Liver (tissue), 9 donors: ENCODE data around the gene CERS4. TPM values are rescaled to one million over a fixed set of nuclear protein-coding genes. Genes with fewer than 3 reads are reported as not detected.

Source experiments
- DNase-seq: peaks from one replicate; pipeline ENCODE4 v3.0.0-alpha.2; 2017; ENCODE audit warnings: low spot score
- H3K27ac ChIP-seq, 2 donors: one replicate each; pipeline ENCODE4 v1.7.0; 2013; ENCODE audit warnings: inconsistent platforms in 2 of 2, low read length in 2 of 2, control low read depth in 1 of 2, low read depth in 1 of 2, mild to moderate bottlenecking in 1 of 2
- H3K27me3 ChIP-seq, 4 donors: one replicate each; pipeline versions ENCODE4 v1.6.1 to v1.7.0; 2013; ENCODE audit warnings: low read length in 3 of 4, inconsistent platforms in 1 of 4, mild to moderate bottlenecking in 1 of 4, moderate library complexity in 1 of 4; ENCODE audit not compliant: control insufficient read depth in 4 of 4, insufficient read depth in 4 of 4
- H3K36me3 ChIP-seq, 4 donors: one replicate each; pipeline versions ENCODE4 v1.6.1 to v1.7.0; 2013; ENCODE audit warnings: low read length in 3 of 4, mild to moderate bottlenecking in 3 of 4, low read depth in 1 of 4, moderate library complexity in 1 of 4; ENCODE audit not compliant: control insufficient read depth in 4 of 4, insufficient read depth in 3 of 4
- H3K4me1 ChIP-seq, 4 donors: one replicate each; pipeline versions ENCODE4 v1.6.1 to v1.7.0; 2013; ENCODE audit warnings: low read length in 3 of 4, mild to moderate bottlenecking in 3 of 4, moderate library complexity in 1 of 4; ENCODE audit not compliant: control insufficient read depth in 4 of 4, insufficient read depth in 4 of 4
- H3K4me3 ChIP-seq, 3 donors: one replicate each; pipeline versions ENCODE4 v1.6.1 to v1.7.0; 2013; ENCODE audit warnings: low read length in 3 of 3, control low read depth in 1 of 3, low read depth in 1 of 3, mild to moderate bottlenecking in 1 of 3
- H3K9ac ChIP-seq, 2 donors: one replicate each; pipeline ENCODE4 v1.7.0; 2013; ENCODE audit warnings: low read length in 2 of 2, mild to moderate bottlenecking in 2 of 2, moderate library complexity in 2 of 2, control low read depth in 1 of 2, low read depth in 1 of 2
- H3K9me3 ChIP-seq, 4 donors: one replicate each; pipeline versions ENCODE4 v1.6.1 to v1.7.0; 2013; ENCODE audit warnings: low read length in 3 of 4; ENCODE audit not compliant: control insufficient read depth in 4 of 4
- CTCF ChIP-seq: fragments of 150-350 bp; IDR thresholded peaks from 2 replicates; pipeline ENCODE4 v1.5.1; 2017; ENCODE audit warnings: improper control_type of control experiment, low read depth, low read length; ENCODE audit not compliant: missing input control
- EGR1 ChIP-seq, 2 donors: IDR thresholded peaks; 2 replicates each; pipeline ENCODE4 v1.6.1; 2016 to 2018; ENCODE audit warnings: antibody characterized with exemption in 2 of 2, low read depth in 2 of 2
- FOXA1 ChIP-seq: IDR thresholded peaks from 2 replicates; pipeline ENCODE4 v1.6.1; 2016; ENCODE audit warnings: antibody characterized with exemption
- FOXA2 ChIP-seq: IDR thresholded peaks from 2 replicates; pipeline ENCODE4 v1.6.1; 2016; ENCODE audit warnings: antibody characterized with exemption
- GABPA ChIP-seq, 2 donors: IDR thresholded peaks in 1 of 2; conservative IDR thresholded peaks in 1 of 2; 2 replicates each; pipeline ENCODE4 v1.6.1; 2016; ENCODE audit warnings: antibody characterized with exemption in 2 of 2, mild to moderate bottlenecking in 1 of 2, moderate library complexity in 1 of 2
- HNF4A ChIP-seq, 2 donors: conservative IDR thresholded peaks; 2 replicates each; pipeline ENCODE4 v1.6.1; 2016; ENCODE audit warnings: antibody characterized with exemption in 2 of 2, mild to moderate bottlenecking in 2 of 2
- HNF4G ChIP-seq: IDR thresholded peaks from 2 replicates; pipeline ENCODE4 v1.6.1; 2016; ENCODE audit warnings: antibody characterized with exemption
- JUND ChIP-seq, 2 donors: IDR thresholded peaks; 2 replicates each; pipeline ENCODE4 v1.6.1; 2016; ENCODE audit warnings: antibody characterized with exemption in 2 of 2
- NR2F2 ChIP-seq: IDR thresholded peaks from 2 replicates; pipeline ENCODE4 v1.6.1; 2016; ENCODE audit warnings: antibody characterized with exemption
- RAD21 ChIP-seq, 2 donors: IDR thresholded peaks; 2 replicates each; pipeline ENCODE4 v1.6.1; 2016; ENCODE audit warnings: antibody characterized with exemption in 2 of 2, mild to moderate bottlenecking in 2 of 2
- REST ChIP-seq: IDR thresholded peaks from 2 replicates; pipeline ENCODE4 v1.6.1; 2016; ENCODE audit warnings: antibody characterized with exemption, mild to moderate bottlenecking
- RXRA ChIP-seq, 2 donors: IDR thresholded peaks; 2 replicates each; pipeline ENCODE4 v1.6.1; 2017 to 2018; ENCODE audit warnings: antibody characterized with exemption in 2 of 2, mild to moderate bottlenecking in 1 of 2
- SP1 ChIP-seq: IDR thresholded peaks from 2 replicates; pipeline ENCODE4 v1.6.1; 2018; ENCODE audit warnings: antibody characterized with exemption, mild to moderate bottlenecking
- TAF1 ChIP-seq: conservative IDR thresholded peaks from 2 replicates; pipeline ENCODE4 v1.6.1; 2016; ENCODE audit warnings: antibody characterized with exemption, mild to moderate bottlenecking
- YY1 ChIP-seq: IDR thresholded peaks from 2 replicates; pipeline ENCODE4 v1.6.1; 2016; ENCODE audit warnings: antibody characterized with exemption, mild to moderate bottlenecking
- WGBS: extraction: QIAGEN DNeasy Blood & Tissue Kit; methylation state at CpG from one replicate; pipeline ENCODE4 v1.1.7; 2013; 5-methylcytosine and 5-hydroxymethylcytosine counted together
- polyA plus RNA-seq, 2 donors: library from polyadenylated mRNA; stranded (reverse) in 1 of 2; unstranded in 1 of 2; fragments of 200-250 nt in 1 of 2; fragments of >200 nt in 1 of 2; fragmentation: Nextera tagmentation in 1 of 2; extraction: Ambion mirVana in 1 of 2; gene quantifications; one replicate each; pipeline versions ENCODE4 v1.2.1 to v1.2.3, GENCODE V29; 2013 to 2015
- total RNA-seq, 2 donors: library from RNA; depleted of rRNA; stranded (reverse); fragments of >200 nt; gene quantifications; one replicate each; pipeline ENCODE4 v1.2.3, GENCODE V29; 2014
- TF ChIP-seq, protein P1 (sequence below): IDR thresholded peaks from 2 replicates; pipeline ENCODE4 v1.6.1; 2016; ENCODE audit warnings: antibody characterized with exemption
- TF ChIP-seq, protein P2 (sequence below): IDR thresholded peaks from 2 replicates; pipeline ENCODE4 v1.6.1; 2016; ENCODE audit warnings: antibody characterized with exemption
- TF ChIP-seq, protein P3 (sequence below): IDR thresholded peaks from 2 replicates; pipeline ENCODE4 v1.6.1; 2016; ENCODE audit warnings: antibody characterized with exemption
- donor health status: healthy.
- donor health status: healthy.
- donor health status: healthy.
- donor health status: healthy.
- donor health status: healthy.

The CERS4 gene
- total and polyA plus RNA-seq, 4 donors = 42.7 to 65.1 (median 56.4) TPM

DNA sequence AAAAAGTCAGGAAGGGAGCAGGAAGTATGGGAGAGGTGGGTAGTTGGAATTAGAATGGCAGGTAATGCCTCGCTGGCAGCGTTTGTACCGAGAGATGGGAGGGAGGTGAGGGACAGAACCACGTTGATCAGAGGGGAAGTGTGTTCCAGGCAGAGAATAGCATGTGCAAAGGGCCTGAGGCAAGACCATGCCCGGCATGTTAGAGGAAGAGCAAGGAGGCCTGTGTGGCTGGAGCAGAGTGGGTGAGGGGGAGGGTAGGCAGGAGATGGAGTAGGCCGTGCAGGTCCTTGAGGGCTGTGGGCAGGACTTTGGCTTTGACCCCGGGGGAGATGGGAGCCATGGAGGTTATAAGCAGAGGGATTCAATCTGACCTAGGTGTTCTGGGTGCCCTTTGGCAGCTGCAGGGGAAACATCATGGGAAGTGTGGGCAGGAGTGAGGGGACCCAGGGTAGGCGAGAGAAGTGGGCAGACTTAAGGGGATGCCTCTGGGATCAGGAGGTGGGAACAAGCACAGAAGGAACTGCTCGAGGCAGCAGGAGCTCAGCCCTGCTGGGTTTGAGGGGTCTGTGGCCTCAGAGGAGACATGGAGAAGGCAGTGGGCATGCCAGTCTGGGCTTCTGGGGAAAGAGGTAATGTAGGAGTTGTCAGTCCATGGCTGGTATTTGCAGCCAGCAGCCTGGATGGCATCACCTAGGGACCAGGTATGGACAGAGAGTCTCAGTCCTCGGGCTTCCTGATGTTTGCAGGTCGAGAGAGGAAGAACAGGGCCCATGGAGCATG is 50.2 kb downstream of the CERS4 start:
- Histone ChIP-seq H3K4me1 (no peaks in the 10 kb centered on the region), H3K4me3 (no peak overlapping the region), H3K27me3 (no peaks in the 10 kb centered on the region), H3K9me3 (no peaks in the 10 kb centered on the region), H3K9ac (no peak overlapping the region), H3K27ac (no peak overlapping the region), H3K36me3 (peaks cover 3 to 49% (median 18%) of the 10 kb centered on the region in 4 donors)
- TF ChIP-seq SP1 = no peak
- TF ChIP-seq NR2F2 = no peak
- TF ChIP-seq, protein P1, sequence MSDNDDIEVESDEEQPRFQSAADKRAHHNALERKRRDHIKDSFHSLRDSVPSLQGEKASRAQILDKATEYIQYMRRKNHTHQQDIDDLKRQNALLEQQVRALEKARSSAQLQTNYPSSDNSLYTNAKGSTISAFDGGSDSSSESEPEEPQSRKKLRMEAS = no peak
- no peak for TF ChIP-seq RAD21 (IDR thresholded peaks at IDR 0.05)
- TF ChIP-seq CTCF = no peak
- TF ChIP-seq, protein P2, sequence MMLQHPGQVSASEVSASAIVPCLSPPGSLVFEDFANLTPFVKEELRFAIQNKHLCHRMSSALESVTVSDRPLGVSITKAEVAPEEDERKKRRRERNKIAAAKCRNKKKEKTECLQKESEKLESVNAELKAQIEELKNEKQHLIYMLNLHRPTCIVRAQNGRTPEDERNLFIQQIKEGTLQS = no peak
- no peak for TF ChIP-seq TAF1
- no peak for TF ChIP-seq HNF4G
- no peak for TF ChIP-seq FOXA2
- TF ChIP-seq HNF4A (conservative IDR thresholded peaks at IDR 0.05) = no peak
- no peak for TF ChIP-seq REST
- no peak for TF ChIP-seq FOXA1
- no peak for TF ChIP-seq GABPA (IDR thresholded peaks at IDR 0.05 in 1 of 2, conservative IDR thresholded peaks at IDR 0.05 in 1 of 2)
- TF ChIP-seq, protein P3, sequence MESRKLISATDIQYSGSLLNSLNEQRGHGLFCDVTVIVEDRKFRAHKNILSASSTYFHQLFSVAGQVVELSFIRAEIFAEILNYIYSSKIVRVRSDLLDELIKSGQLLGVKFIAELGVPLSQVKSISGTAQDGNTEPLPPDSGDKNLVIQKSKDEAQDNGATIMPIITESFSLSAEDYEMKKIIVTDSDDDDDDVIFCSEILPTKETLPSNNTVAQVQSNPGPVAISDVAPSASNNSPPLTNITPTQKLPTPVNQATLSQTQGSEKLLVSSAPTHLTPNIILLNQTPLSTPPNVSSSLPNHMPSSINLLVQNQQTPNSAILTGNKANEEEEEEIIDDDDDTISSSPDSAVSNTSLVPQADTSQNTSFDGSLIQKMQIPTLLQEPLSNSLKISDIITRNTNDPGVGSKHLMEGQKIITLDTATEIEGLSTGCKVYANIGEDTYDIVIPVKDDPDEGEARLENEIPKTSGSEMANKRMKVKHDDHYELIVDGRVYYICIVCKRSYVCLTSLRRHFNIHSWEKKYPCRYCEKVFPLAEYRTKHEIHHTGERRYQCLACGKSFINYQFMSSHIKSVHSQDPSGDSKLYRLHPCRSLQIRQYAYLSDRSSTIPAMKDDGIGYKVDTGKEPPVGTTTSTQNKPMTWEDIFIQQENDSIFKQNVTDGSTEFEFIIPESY = no peak
- TF ChIP-seq YY1 = no peak
- TF ChIP-seq RXRA (IDR thresholded peaks at IDR 0.05) = no peak
- TF ChIP-seq JUND (IDR thresholded peaks at IDR 0.05) = no peak
- TF ChIP-seq EGR1 (IDR thresholded peaks at IDR 0.05; ENCODE audit: low read depth in 2 of 2) = no peak
- WGBS = 92% methylated on average over 11 of the region's 11 CpGs
- no peak for DNase-seq
